ENCODE data around the gene CCDC24.

The CCDC24 gene

GRCh38 chr1:44045064-44045463, 53.7 kb downstream of the CCDC24 start:
- no peak for DNase-seq
